OCI-LY7 (cell line): ENCODE measurements around the gene CMIP. TPM values are rescaled to one million over a fixed set of nuclear protein-coding genes. Genes with fewer than 3 reads are reported as not detected.

Experiments used
- BruUV-seq: library from RNA; stranded (reverse); fragments of 400-500 nt; replicated peaks from 2 replicates; lab custom pipeline; 2021; lab: Mats Ljungman, UMichigan
- CTCF ChIA-PET: fragments of 300-600 bp; sonication (Branson Sonifier 250); formaldehyde crosslinking; loops from one replicate; lab custom pipeline; 2022; ENCODE audit warnings: antibody characterized with exemption; ENCODE audit not compliant: unreplicated experiment; lab: Charles Lee
- POLR2A ChIA-PET: fragments of 300-600 bp; sonication (Branson Sonifier 250); formaldehyde crosslinking; loops from one replicate; lab custom pipeline; 2022; ENCODE audit warnings: antibody characterized with exemption; lab: Charles Lee
- DNase-seq: peaks from one replicate; pipeline ENCODE4 v3.0.0-alpha.2; 2015; ENCODE audit warnings: low spot score
- H2AFZ ChIP-seq: fragments of 200-600 bp; sonication (generic), shearing (Covaris generic); 2 replicates; pipeline ENCODE4 v1.6.1; 2014; ENCODE audit warnings: mild to moderate bottlenecking, antibody characterized with exemption, low read length, moderate library complexity
- H3K27ac ChIP-seq: fragments of 200-600 bp; sonication (generic); 2 replicates; pipeline ENCODE4 v1.5.1; 2014; ENCODE audit warnings: mixed run types, low read depth, mild to moderate bottlenecking, moderate library complexity, low read length, inconsistent platforms; ENCODE audit not compliant: poor library complexity, severe bottlenecking
- H3K36me3 ChIP-seq: fragments of 200-600 bp; sonication (generic); 2 replicates; pipeline ENCODE4 v1.6.1; 2014; ENCODE audit warnings: mild to moderate bottlenecking, antibody characterized with exemption, low read length, moderate library complexity, mixed read lengths; ENCODE audit not compliant: insufficient read depth
- H3K4me1 ChIP-seq: fragments of 200-600 bp; sonication (generic); 2 replicates; pipeline ENCODE4 v1.5.1; 2014; ENCODE audit warnings: mild to moderate bottlenecking, low read length; ENCODE audit not compliant: insufficient read depth, poor library complexity, severe bottlenecking
- H3K4me2 ChIP-seq: fragments of 200-600 bp; sonication (generic); 2 replicates; pipeline ENCODE4 v1.6.1; 2014; ENCODE audit warnings: mild to moderate bottlenecking, low read length
- H3K4me3 ChIP-seq: fragments of 200-600 bp; sonication (generic); 2 replicates; pipeline ENCODE4 v1.5.1; 2014; ENCODE audit warnings: mild to moderate bottlenecking, low read depth, low read length; ENCODE audit not compliant: poor library complexity, severe bottlenecking
- H3K79me2 ChIP-seq: fragments of 200-600 bp; sonication (generic); 2 replicates; pipeline ENCODE4 v1.6.1; 2016; ENCODE audit warnings: low read depth, mild to moderate bottlenecking, low read length, moderate library complexity, mixed read lengths; ENCODE audit not compliant: insufficient read depth
- H3K9me2 ChIP-seq: fragments of 200-600 bp; sonication (generic); 2 replicates; pipeline ENCODE4 v1.6.1; 2016; ENCODE audit warnings: mild to moderate bottlenecking, low read length, mixed read lengths; ENCODE audit not compliant: insufficient read depth
- H3K9me3 ChIP-seq: fragments of 200-600 bp; sonication (generic); 2 replicates; pipeline ENCODE4 v1.6.1; 2014; ENCODE audit warnings: mild to moderate bottlenecking, mixed run types, low read length, mixed read lengths
- H4K20me1 ChIP-seq: fragments of 200-600 bp; sonication (generic); 2 replicates; pipeline ENCODE4 v1.6.1; 2014; ENCODE audit warnings: mild to moderate bottlenecking, antibody characterized with exemption, low read length, moderate library complexity, mixed read lengths; ENCODE audit not compliant: insufficient read depth
- EZH2phosphoT487 ChIP-seq: fragments of 200-600 bp; sonication (generic); IDR thresholded peaks from 2 replicates; pipeline ENCODE4 v1.6.1; 2018; ENCODE audit warnings: low read depth, borderline replicate concordance, mild to moderate bottlenecking, mixed run types, antibody characterized with exemption, low read length, moderate library complexity, mixed read lengths
- intact Hi-C: fragments of 100-400 bp; cut with micrococcal nuclease; formaldehyde crosslinking; loops from one replicate; pipeline ENCODE4 v1.10.0; 2022; ENCODE audit not compliant: unreplicated experiment
- total RNA-seq, 2 experiments: library from RNA; depleted of rRNA in 1 of 2; stranded (reverse); fragments of >200 nt in 1 of 2; shearing (Covaris generic) in 1 of 2; gene quantifications; 2 replicates each; pipeline ENCODE4 v1.2.3, GENCODE V29; 2014 to 2022
- TF ChIP-seq, protein P1 (sequence below): fragments of 200-600 bp; sonication (generic); conservative IDR thresholded peaks from 2 replicates; pipeline ENCODE4 v1.5.1; 2014; ENCODE audit warnings: mild to moderate bottlenecking, antibody characterized with exemption, low read length, moderate library complexity, mixed read lengths

CMIP gene
- total RNA-seq, 2 experiments from 2014 or later, result 15.4 to 70.3 TPM

GRCh38 chr16:81627024-81627423 is 182.4 kb downstream of the CMIP start:
- Histone ChIP-seq H3K4me2 (no peak overlapping the region), H3K36me3 (no peaks in the 10 kb centered on the region), H4K20me1 (no peaks in the 10 kb centered on the region), H3K79me2 (no peaks in the 10 kb centered on the region), H3K4me1 (no peaks in the 10 kb centered on the region), H3K4me3 (no peak overlapping the region), H3K9me3 (no peaks in the 10 kb centered on the region), H3K27ac (no peak overlapping the region), H3K9me2 (no peaks in the 10 kb centered on the region), H2AFZ (no peak overlapping the region)
- intact Hi-C loops, result loop anchor here (10.0 kb wide), 1 partner anchor 258 kb away; no protein-coding TSS in a partner anchor
- POLR2A ChIA-PET, result interaction anchor here (0.6 kb wide), 1 partner anchor 118 kb away, joined by 4 read pairs; no protein-coding TSS in a partner anchor
- no TSS peak for BruUV-seq
- DNase-seq, result no peak
- no peak for TF ChIP-seq EZH2phosphoT487
- TF ChIP-seq, protein P1, sequence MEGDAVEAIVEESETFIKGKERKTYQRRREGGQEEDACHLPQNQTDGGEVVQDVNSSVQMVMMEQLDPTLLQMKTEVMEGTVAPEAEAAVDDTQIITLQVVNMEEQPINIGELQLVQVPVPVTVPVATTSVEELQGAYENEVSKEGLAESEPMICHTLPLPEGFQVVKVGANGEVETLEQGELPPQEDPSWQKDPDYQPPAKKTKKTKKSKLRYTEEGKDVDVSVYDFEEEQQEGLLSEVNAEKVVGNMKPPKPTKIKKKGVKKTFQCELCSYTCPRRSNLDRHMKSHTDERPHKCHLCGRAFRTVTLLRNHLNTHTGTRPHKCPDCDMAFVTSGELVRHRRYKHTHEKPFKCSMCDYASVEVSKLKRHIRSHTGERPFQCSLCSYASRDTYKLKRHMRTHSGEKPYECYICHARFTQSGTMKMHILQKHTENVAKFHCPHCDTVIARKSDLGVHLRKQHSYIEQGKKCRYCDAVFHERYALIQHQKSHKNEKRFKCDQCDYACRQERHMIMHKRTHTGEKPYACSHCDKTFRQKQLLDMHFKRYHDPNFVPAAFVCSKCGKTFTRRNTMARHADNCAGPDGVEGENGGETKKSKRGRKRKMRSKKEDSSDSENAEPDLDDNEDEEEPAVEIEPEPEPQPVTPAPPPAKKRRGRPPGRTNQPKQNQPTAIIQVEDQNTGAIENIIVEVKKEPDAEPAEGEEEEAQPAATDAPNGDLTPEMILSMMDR, result no peak
- CTCF ChIA-PET, result no interaction called here

DNA sequence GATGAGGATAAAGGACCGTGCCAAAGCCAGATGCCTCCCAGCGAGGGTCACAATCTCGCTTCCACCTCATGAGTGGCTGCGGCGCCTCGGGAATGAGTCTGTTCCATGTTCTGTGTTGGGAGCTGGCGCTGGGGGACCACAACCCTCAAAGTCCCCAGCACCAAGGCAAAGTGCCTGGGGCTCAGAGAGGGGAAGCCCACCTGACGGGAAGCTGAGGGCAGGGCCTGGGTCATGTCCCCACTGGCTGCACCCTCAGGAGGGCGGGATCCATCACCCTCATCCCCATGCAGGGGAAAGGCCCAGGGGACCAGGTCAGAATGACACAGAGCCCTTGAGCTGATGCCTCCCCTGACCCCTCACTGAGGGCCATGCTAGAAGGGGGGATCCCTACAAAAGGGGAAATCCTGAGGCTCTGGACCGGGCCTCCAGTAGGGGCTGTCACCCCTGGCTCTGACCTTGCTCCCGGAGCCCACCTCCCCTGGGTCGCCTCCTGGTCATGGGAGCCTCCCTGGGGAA is 183.2 kb downstream of the CMIP start:
- intact Hi-C loops, result loop anchor here (10.0 kb wide), 1 partner anchor 257 kb away; no protein-coding TSS in a partner anchor
- CTCF ChIA-PET, result no interaction called here

More for the DNA sequence above, 183.2 kb downstream of the CMIP start:
- H3K27ac ChIP-seq, result no peak overlapping the region
- no peak overlapping the region for H3K4me2 ChIP-seq
- no peaks in the 10 kb centered on the region for H3K36me3 ChIP-seq
- H3K9me3 ChIP-seq, result no peaks in the 10 kb centered on the region
- no peaks in the 10 kb centered on the region for H3K4me1 ChIP-seq
- H3K9me2 ChIP-seq, result no peaks in the 10 kb centered on the region
- no peaks in the 10 kb centered on the region for H3K79me2 ChIP-seq
- DNase-seq, result no peak
- H4K20me1 ChIP-seq, result no peaks in the 10 kb centered on the region
- no peak overlapping the region for H2AFZ ChIP-seq
- no TSS peak for BruUV-seq
- no peak overlapping the region for H3K4me3 ChIP-seq
- POLR2A ChIA-PET, result no interaction called here
- TF ChIP-seq, protein P1, result no peak
- no peak for TF ChIP-seq EZH2phosphoT487
